Activated naive CD8-positive, alpha-beta T cell treated with anti-CD3 and anti-CD28 coated beads for 36 hours (primary cell): ENCODE results near the gene ARL17B. TPM values are rescaled to one million over a fixed set of nuclear protein-coding genes. Genes with fewer than 3 reads are reported as not detected.
A peak's percentile ranks its signal among the peaks of the same experiment; 100 is the strongest.
"Not testable (repeated sequence)": the region's sequence is repeated elsewhere in the genome, so short reads cannot be mapped to it uniquely, and the experiment has no call there.

Source experiments
- DNase-seq: peaks from one replicate; pipeline ENCODE4 v3.0.0; 2021
- H3K27ac Mint-ChIP-seq: one replicate; pipeline ENCODE4 v1.8.0; 2022; ENCODE audit warnings: mild to moderate bottlenecking, moderate library complexity, mixed read lengths
- H3K27me3 Mint-ChIP-seq: one replicate; pipeline ENCODE4 v1.8.0; 2022; ENCODE audit warnings: mild to moderate bottlenecking, mixed read lengths
- H3K36me3 Mint-ChIP-seq: one replicate; pipeline ENCODE4 v1.8.0; 2021; ENCODE audit warnings: mild to moderate bottlenecking, mixed read lengths
- H3K4me1 Mint-ChIP-seq: one replicate; pipeline ENCODE4 v1.8.0; 2021; ENCODE audit warnings: mixed read lengths
- H3K4me3 Mint-ChIP-seq: one replicate; pipeline ENCODE4 v1.8.0; 2022; ENCODE audit warnings: mild to moderate bottlenecking, moderate library complexity, mixed read lengths
- H3K9me3 Mint-ChIP-seq: one replicate; pipeline ENCODE4 v1.8.0; 2022; ENCODE audit warnings: mixed read lengths
- total RNA-seq, 2 experiments: library from RNA; stranded (reverse); gene quantifications; one replicate each; pipeline ENCODE4 v1.2.3, GENCODE V29; 2021

The ARL17B gene
- total RNA-seq, 2 experiments from 2014 or later = 17.7 to 17.8 TPM

GRCh38 chr17:46244339-46244913 is 117.1 kb downstream of the ARL17B start:
- not testable (repeated sequence) for H3K27me3 Mint-ChIP-seq, H3K4me3 Mint-ChIP-seq, H3K4me1 Mint-ChIP-seq, H3K36me3 Mint-ChIP-seq, DNase-seq, H3K27ac Mint-ChIP-seq, H3K9me3 Mint-ChIP-seq

GRCh38 chr17:46243928-46244327 is 117.6 kb downstream of the ARL17B start:
- H3K27me3 Mint-ChIP-seq, H3K9me3 Mint-ChIP-seq, H3K27ac Mint-ChIP-seq, H3K36me3 Mint-ChIP-seq, H3K4me3 Mint-ChIP-seq, H3K4me1 Mint-ChIP-seq, DNase-seq: not testable (repeated sequence)

- not testable (repeated sequence) for H3K36me3 Mint-ChIP-seq, H3K27ac Mint-ChIP-seq, H3K4me1 Mint-ChIP-seq, H3K27me3 Mint-ChIP-seq, DNase-seq, H3K9me3 Mint-ChIP-seq, H3K4me3 Mint-ChIP-seq
These were observed 118.1 kb downstream of the ARL17B start for GRCh38 chr17:46243505-46243904.

GRCh38 chr17:46231359-46231758 is 130.2 kb downstream of the ARL17B start:
- not testable (repeated sequence) for H3K4me3 Mint-ChIP-seq, H3K9me3 Mint-ChIP-seq, H3K27me3 Mint-ChIP-seq, H3K36me3 Mint-ChIP-seq, DNase-seq, H3K27ac Mint-ChIP-seq, H3K4me1 Mint-ChIP-seq

DNA sequence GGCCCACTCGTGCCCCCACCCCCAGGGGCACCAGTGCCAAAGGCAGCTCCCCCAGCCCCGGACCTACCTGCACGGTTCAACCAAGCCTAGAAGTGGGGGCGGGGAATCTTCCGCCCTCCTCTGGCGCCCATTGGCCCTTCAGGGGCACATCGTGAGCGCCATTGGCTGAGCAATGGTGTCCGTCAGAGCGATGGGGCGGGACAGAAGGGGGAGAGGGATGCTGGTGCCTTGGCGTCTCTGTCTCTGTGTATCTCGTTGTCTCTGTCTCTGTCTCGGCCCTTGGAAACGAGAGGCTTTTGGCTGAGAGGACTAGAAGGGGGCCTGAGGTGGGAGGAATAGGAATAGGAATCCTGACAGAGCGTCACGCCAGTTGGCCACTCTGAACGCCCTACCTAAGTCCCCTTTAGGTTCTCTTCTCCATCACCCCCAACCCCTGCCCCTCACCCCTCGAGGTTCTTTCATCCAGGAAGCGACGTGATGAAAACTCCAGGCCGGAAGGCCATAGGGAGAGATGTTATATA is 136.2 kb downstream of the ARL17B start:
- not testable (repeated sequence) for H3K9me3 Mint-ChIP-seq, H3K27me3 Mint-ChIP-seq, H3K4me1 Mint-ChIP-seq, H3K36me3 Mint-ChIP-seq
- H3K4me3 Mint-ChIP-seq = peak overlapping the region; percentile 90
- H3K27ac Mint-ChIP-seq = peak overlapping the region; percentile 84
- DNase-seq = peak; percentile 97

DNA sequence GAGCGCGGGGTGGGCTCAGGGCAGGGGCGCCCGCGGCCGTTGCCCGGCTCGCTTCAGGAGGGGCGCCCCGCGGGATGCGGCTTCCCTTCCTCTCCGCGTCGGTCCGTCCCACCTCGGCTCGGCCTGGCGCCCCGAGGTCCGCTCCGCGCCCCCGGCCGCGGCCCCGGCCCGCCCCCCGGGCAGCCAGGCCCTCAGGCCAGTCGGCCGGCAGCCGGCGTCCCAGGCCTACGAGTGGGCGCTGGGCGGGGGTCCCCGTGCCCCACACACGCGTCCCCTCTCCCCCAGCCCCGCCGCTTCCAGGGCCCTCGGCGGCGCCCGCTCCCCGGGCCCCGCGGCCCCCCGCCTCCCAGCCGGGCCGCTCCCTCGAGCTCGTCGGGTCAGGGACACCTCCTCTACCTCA is 136.7 kb downstream of the ARL17B start:
- not testable (repeated sequence) for H3K27me3 Mint-ChIP-seq, H3K4me1 Mint-ChIP-seq, H3K9me3 Mint-ChIP-seq, H3K27ac Mint-ChIP-seq, H3K36me3 Mint-ChIP-seq, DNase-seq
- H3K4me3 Mint-ChIP-seq = peak overlapping the region; percentile 90

Other genes with a start within 250 kb of the ARL17B start
- 10 to 100 TPM; 60.9 to 65.5 TPM for gene KANSL1, start 168.3 kb downstream of the ARL17B start, total RNA-seq
- gene LRRC37A, start 66.6 kb downstream of the ARL17B start, total RNA-seq = 1 to 10 TPM; 1.5 to 1.7 TPM
- 1 to 10 TPM; 7.5 to 8.0 TPM for gene LRRC37A2, start 150.7 kb upstream of the ARL17B start, total RNA-seq
- 10 to 100 TPM; 10.4 to 13.0 TPM for gene ARL17A, start 217.9 kb upstream of the ARL17B start, total RNA-seq
- gene NSF, start 228.9 kb upstream of the ARL17B start, total RNA-seq = 10 to 100 TPM; 37.0 to 37.9 TPM